Stimulated activated naive B cell treated with anti-CD40 and anti-IgM and Interleukin-4, amounts not matched to agents 10 μg/mL and 1 μg/mL and 100 μg/mL, for 72 hours (primary cell): ENCODE data around the gene FBXL15.

Experiments
- ATAC-seq, 2 donors: fragments of 150-1000 bp; cut with Tn5 transposase; replicated peaks; 2 replicates each; pipeline ENCODE4 v1.10.0; 2021; ENCODE audit warnings: moderate library complexity in 1 of 2
- DNase-seq: peaks from one replicate; pipeline ENCODE4 v3.0.0; 2021
- H3K27ac Mint-ChIP-seq: one replicate; pipeline ENCODE4 v1.8.0; 2022; ENCODE audit warnings: mild to moderate bottlenecking, mixed read lengths
- H3K27me3 Mint-ChIP-seq, 2 donors: one replicate each; pipeline ENCODE4 v1.8.0; 2022; ENCODE audit warnings: mixed read lengths in 2 of 2
- H3K36me3 Mint-ChIP-seq, 2 donors: one replicate each; pipeline ENCODE4 v1.8.0; 2022; ENCODE audit warnings: mixed read lengths in 2 of 2, mild to moderate bottlenecking in 1 of 2
- H3K4me1 Mint-ChIP-seq, 2 donors: one replicate each; pipeline ENCODE4 v1.8.0; 2022; ENCODE audit warnings: mixed read lengths in 2 of 2, mild to moderate bottlenecking in 1 of 2
- H3K4me3 Mint-ChIP-seq, 2 donors: one replicate each; pipeline ENCODE4 v1.8.0; 2022; ENCODE audit warnings: mild to moderate bottlenecking in 2 of 2, mixed read lengths in 2 of 2, moderate library complexity in 1 of 2
- H3K9me3 Mint-ChIP-seq, 2 donors: one replicate each; pipeline ENCODE4 v1.8.0; 2022; ENCODE audit warnings: mixed read lengths in 2 of 2, mild to moderate bottlenecking in 1 of 2

Gene FBXL15, protein sequence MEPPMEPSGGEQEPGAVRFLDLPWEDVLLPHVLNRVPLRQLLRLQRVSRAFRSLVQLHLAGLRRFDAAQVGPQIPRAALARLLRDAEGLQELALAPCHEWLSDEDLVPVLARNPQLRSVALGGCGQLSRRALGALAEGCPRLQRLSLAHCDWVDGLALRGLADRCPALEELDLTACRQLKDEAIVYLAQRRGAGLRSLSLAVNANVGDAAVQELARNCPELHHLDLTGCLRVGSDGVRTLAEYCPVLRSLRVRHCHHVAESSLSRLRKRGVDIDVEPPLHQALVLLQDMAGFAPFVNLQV

DNA sequence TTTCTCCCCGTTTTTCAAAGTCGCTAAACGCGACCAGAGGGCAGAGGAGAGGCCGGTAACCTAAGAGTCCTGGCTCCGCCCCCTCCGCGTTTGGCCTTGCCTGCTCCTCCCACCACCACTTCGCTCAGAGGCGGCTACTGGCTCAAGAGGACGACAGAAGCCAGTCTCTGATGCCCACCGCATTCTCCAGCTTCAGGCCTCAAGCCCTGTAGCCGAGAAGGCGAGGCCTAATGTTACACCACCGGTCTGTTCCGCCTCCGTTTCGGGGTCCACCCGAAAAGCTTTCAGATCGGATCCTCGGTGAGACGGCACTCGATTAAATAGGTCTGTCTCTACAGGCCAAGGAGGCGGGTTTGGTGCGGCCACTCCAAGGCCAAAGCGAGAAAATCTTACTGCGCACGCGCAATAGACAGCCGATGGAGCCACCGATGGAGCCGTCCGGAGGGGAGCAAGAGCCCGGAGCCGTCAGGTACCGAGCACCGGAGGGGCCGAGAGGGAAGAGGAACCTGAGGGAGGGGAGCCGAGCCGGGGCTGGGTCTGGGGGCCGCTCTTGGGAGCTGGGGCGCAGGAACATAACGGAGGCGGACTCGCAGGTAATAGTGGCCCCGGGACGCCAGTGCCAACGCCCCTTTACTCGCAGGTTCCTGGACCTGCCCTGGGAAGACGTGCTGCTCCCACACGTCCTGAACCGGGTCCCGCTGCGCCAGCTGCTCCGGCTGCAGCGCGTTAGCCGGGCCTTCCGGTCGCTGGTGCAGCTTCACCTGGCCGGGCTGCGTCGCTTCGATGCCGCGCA, at the start of gene FBXL15:
Gene FBXL15, plus strand, starts transcription at position 123 of the 793 bp plus-strand sequence. Its CDS starts 294 bp downstream, at position 417.
- H3K27me3 Mint-ChIP-seq, result peaks cover 30 to 31% of the 10 kb centered on the region in 2 donors
- H3K4me3 Mint-ChIP-seq, result peak within 1 kb of the TSS; percentile 98 to 100
- H3K4me1 Mint-ChIP-seq, result peaks cover 22 to 48% of the 10 kb centered on the region in 2 donors
- no peaks in the 10 kb centered on the region for H3K9me3 Mint-ChIP-seq
- DNase-seq, result peak; percentile 95
- peaks cover 20 to 23% of the 10 kb centered on the region in 2 donors for H3K36me3 Mint-ChIP-seq
- ATAC-seq, result peak; percentile 81 to 85
- H3K27ac Mint-ChIP-seq, result peak within 1 kb of the TSS; percentile 97

DNA sequence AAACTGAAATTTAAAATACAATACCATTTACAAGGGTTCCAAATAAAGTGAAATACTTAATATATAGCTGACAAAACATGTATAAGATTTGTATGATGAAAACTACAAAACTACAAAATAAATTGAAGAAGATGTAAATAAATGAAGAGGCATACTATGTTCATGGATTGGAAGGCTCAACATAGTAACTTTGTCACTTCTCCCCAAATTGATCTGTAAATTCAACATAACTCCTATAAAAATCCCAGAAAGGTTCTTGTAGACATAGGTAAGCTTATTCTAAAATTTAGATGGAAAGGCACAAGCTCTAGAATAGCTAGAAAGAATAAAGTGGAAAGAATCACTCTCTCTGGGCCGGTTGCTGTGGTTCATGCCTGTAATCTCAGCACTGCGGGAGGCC, 49.3 kb upstream of the FBXL15 start:
- no peaks in the 10 kb centered on the region for H3K27me3 Mint-ChIP-seq
- H3K36me3 Mint-ChIP-seq, result peaks cover 65 to 80% of the 10 kb centered on the region in 2 donors
- no peak overlapping the region for H3K4me3 Mint-ChIP-seq
- no peak for DNase-seq
- no peaks in the 10 kb centered on the region for H3K4me1 Mint-ChIP-seq
- no peak for ATAC-seq
- H3K27ac Mint-ChIP-seq, result no peak overlapping the region
- no peaks in the 10 kb centered on the region for H3K9me3 Mint-ChIP-seq

DNA sequence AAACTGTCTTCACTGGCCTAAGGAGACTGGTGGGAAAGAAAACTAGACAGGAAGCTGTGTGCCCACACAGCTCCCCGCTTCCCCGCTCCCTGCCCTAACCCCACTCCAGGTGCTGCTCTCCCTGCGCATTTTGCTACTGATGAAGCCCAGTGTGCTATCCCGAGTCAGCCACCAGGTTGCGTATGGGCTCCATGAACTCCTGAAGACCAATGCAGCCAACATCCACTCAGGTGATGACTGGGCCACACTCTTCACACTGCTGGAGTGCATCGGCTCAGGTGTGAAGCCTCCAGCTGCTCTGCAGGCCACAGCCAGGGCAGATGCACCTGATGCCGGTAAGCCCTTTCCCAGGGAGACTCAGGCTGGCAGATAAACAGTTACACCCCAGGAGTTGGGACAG, 45.4 kb upstream of the FBXL15 start:
- Mint-ChIP-seq H3K4me3 (no peak overlapping the region), H3K36me3 (peaks cover 57 to 67% of the 10 kb centered on the region in 2 donors), H3K4me1 (no peaks in the 10 kb centered on the region), H3K27ac (no peak overlapping the region), H3K27me3 (no peaks in the 10 kb centered on the region), H3K9me3 (no peaks in the 10 kb centered on the region)
- peak in 1 of 2 donors; percentile 34 for ATAC-seq
- DNase-seq, result no peak

DNA sequence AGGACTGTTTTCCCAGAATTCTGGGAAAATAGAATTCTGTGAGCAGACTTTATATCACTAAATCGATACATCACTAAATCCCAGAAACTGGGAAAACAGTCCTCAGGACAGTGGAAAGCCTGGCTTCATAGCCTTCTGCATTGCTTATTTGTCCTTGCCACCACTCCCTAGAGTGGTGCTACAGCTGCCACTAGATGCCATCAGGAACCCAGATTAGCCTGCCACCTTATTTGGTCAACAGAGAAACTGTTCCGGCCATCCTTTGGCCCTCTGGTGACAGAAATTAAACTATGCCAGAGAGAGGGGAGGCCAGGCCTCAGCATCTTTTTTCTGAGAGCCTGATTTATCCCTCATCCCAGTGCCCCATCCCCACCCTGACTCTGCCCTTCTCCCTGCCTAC, 44.8 kb upstream of the FBXL15 start:
- H3K36me3 Mint-ChIP-seq, result peaks cover 55 to 62% of the 10 kb centered on the region in 2 donors
- DNase-seq, result no peak
- no peak overlapping the region for H3K27ac Mint-ChIP-seq
- H3K27me3 Mint-ChIP-seq, result no peaks in the 10 kb centered on the region
- H3K4me3 Mint-ChIP-seq, result no peak overlapping the region
- H3K9me3 Mint-ChIP-seq, result no peaks in the 10 kb centered on the region
- ATAC-seq, result no peak
- no peaks in the 10 kb centered on the region for H3K4me1 Mint-ChIP-seq

DNA sequence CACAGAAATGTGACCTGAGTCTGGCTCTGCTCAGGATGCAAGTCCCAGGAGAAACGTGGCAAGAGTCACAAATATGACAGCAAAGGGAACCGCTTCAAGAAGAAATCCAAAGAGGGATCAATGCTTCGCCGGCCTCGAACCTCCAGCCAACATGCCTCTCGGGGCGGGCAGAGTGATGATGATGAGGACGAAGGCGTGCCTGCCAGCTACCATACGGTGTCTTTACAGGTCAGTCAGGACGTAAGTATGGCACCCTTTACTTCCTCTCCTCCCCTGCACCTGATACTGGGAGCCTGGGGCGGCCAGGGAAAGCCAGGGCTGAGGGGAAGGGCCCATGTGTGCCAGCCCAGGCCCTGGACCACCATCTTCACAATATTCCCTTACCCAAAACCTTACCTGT, 43.7 kb upstream of the FBXL15 start:
- peaks cover 55 to 62% of the 10 kb centered on the region in 2 donors for H3K36me3 Mint-ChIP-seq
- DNase-seq (no peak), ATAC-seq (no peak)
- no peak overlapping the region for H3K4me3 Mint-ChIP-seq
- no peaks in the 10 kb centered on the region for H3K9me3 Mint-ChIP-seq
- no peaks in the 10 kb centered on the region for H3K4me1 Mint-ChIP-seq
- no peak overlapping the region for H3K27ac Mint-ChIP-seq
- no peaks in the 10 kb centered on the region for H3K27me3 Mint-ChIP-seq

DNA sequence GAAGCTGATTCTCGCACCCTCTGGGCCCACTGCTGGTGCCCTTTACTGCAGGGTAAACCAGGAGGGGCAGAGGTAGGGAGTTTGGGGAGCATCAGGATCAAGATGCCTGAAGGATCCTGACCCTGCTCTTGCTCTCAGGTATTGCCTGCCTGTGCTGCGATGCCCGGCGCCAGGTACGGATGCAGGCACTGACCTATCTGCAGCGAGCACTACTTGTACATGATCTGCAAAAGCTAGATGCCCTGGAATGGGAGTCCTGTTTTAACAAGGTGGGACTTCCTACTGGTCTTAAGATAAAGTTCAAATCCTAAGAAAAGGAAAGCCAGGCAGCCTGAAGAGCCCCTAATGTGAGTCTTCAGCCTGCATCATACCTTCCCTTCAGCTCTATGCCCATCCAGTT, 41.3 kb upstream of the FBXL15 start:
- no peak for DNase-seq
- Mint-ChIP-seq H3K27ac (no peak overlapping the region), H3K36me3 (peaks cover 45 to 47% of the 10 kb centered on the region in 2 donors), H3K4me3 (no peak overlapping the region), H3K27me3 (no peaks in the 10 kb centered on the region), H3K4me1 (peaks cover 7 to 9% of the 10 kb centered on the region in 2 donors), H3K9me3 (no peaks in the 10 kb centered on the region)
- no peak for ATAC-seq

DNA sequence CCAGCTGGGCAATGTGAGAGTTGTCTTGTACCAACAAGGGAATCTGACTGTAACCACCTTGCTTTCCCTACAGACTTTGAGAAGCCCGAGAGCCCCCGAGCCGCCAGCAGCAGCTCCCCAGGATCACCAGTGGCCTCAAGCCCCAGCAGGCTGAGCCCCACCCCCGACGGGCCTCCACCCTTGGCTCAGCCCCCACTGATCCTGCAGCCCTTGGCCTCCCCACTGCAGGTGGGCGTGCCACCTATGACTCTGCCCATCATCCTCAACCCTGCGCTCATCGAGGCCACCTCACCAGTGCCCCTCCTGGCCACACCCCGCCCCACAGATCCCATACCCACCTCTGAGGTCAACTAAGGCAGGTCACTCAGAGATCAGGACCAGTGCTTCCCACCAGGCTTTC, 38.7 kb upstream of the FBXL15 start:
- peaks cover 32 to 33% of the 10 kb centered on the region in 2 donors for H3K36me3 Mint-ChIP-seq
- H3K9me3 Mint-ChIP-seq, result no peaks in the 10 kb centered on the region
- DNase-seq, result no peak
- H3K27me3 Mint-ChIP-seq, result no peaks in the 10 kb centered on the region
- peaks cover 14 to 20% of the 10 kb centered on the region in 2 donors for H3K4me1 Mint-ChIP-seq
- H3K27ac Mint-ChIP-seq, result no peak overlapping the region
- no peak overlapping the region for H3K4me3 Mint-ChIP-seq
- ATAC-seq, result no peak

DNA sequence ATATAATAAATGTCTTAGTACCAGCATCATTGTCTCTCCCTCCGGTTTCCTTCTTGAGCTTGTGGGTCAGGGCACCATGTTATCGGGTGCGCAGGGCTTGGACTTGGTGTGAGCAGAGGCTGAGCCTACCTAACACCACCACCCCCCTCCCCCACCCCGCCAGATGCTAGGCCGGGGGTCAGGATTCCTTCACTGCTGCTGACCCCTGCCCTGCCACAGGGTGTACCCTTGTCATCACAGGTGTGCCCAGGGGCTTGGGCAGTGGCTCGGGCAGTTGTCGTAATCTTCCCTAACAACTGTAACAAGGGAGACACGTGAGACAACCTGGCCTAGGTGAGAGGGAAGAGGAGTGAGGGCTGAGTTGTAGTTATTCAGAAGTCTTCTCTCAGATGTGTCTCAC, 37.8 kb upstream of the FBXL15 start:
- no peak overlapping the region for H3K27ac Mint-ChIP-seq
- no peaks in the 10 kb centered on the region for H3K9me3 Mint-ChIP-seq
- H3K4me1 Mint-ChIP-seq, result peaks cover 14 to 20% of the 10 kb centered on the region in 2 donors
- H3K4me3 Mint-ChIP-seq, result no peak overlapping the region
- DNase-seq (no peak), ATAC-seq (no peak)
- H3K27me3 Mint-ChIP-seq, result no peaks in the 10 kb centered on the region
- peaks cover 29 to 33% of the 10 kb centered on the region in 2 donors for H3K36me3 Mint-ChIP-seq

DNA sequence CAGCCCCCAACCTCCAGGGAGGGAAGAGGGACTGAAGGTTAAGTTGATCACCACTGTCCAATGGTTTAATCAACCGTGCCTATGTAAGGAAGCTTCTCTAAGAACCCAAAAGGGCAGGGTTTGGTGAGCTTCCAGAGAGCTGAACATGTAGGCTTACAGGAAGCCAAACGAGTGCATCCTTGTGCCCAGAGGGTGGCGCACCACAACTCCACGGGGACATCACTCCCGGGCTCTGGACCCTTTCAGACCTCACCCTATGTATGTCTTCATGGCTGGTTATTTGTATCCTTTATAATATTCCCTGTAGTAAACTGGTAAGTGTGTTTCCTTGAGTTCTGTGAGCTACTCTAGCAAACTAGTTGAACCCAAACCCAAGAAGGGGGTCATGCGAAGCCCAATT, 36.6 kb upstream of the FBXL15 start:
- peaks cover 14 to 20% of the 10 kb centered on the region in 2 donors for H3K4me1 Mint-ChIP-seq
- DNase-seq, result no peak
- H3K4me3 Mint-ChIP-seq, result no peak overlapping the region
- peaks cover 27 to 28% of the 10 kb centered on the region in 2 donors for H3K36me3 Mint-ChIP-seq
- peak in 1 of 2 donors; percentile 27 for ATAC-seq
- no peaks in the 10 kb centered on the region for H3K27me3 Mint-ChIP-seq
- H3K9me3 Mint-ChIP-seq, result no peaks in the 10 kb centered on the region
- H3K27ac Mint-ChIP-seq, result peak overlapping the region; percentile 31

DNA sequence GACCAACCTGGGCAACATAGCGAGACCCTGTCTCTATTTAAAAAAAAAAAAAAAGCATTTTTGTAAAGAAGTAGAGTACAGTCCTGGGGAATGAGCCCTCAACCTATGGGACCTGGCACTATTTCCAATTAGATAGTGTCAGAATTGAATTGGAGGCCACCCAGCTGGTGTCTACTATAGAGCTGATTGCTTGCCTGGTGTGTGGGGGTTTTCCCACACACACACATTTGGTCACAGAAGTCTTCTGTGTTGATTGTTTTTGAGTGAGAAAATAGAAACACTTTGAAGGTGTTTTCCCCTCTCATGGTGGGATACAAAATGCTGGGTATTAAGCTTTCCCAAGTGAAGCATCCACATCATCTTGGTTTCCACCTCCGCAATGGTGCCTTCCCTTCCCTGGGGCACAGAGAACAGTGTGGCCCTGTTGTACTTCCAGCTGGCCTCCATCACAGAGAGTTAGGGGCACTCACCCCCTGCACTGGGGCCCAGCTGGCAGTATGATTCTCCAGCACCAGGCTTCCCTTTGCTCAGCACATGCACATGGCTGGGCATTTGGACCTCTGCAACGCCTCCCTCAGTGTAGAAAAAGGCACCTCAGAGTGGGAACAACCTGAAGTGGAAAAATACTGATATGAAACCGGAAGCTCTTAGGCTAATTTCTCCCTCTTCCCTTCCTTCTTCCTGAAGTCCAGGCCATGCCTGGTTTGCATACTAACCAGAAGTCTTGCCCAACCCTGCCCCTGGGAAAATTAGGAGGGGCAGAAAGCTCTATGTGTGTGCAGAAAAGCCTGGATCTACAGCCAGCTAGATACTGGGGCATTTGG, 35.8 kb upstream of the FBXL15 start:
- H3K27ac Mint-ChIP-seq, result peak overlapping the region; percentile 57

DNA sequence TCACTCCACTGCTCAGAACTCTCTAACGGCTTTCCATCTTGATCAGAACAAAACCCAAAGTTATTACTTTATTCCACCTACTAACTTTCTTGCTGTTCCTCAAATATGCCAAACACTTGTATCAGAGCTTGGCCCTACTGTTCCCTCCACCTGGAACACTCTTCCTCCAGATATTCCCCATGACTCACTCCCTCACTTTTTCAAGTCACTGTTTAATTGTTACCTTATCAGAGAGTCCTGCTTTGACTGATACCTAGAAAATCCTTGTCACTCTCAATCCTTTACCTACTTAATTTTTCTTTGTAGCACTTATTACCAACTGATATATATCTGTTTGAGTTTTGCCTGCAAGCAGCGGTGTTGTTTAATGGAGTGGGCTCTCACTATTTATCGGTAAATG, 30.7 kb upstream of the FBXL15 start:
- ATAC-seq, result no peak
- no peaks in the 10 kb centered on the region for H3K27me3 Mint-ChIP-seq
- DNase-seq, result no peak
- peaks cover 5 to 7% of the 10 kb centered on the region in 2 donors for H3K36me3 Mint-ChIP-seq
- no peak overlapping the region for H3K27ac Mint-ChIP-seq
- no peak overlapping the region for H3K4me3 Mint-ChIP-seq
- no peaks in the 10 kb centered on the region for H3K9me3 Mint-ChIP-seq
- peaks cover 19 to 23% of the 10 kb centered on the region in 2 donors for H3K4me1 Mint-ChIP-seq

More for the DNA sequence above, 35.8 kb upstream of the FBXL15 start:
- H3K9me3 Mint-ChIP-seq, result no peaks in the 10 kb centered on the region
- DNase-seq (no peak), ATAC-seq (peak; percentile 63 to 69)
- peaks cover 14 to 20% of the 10 kb centered on the region in 2 donors for H3K4me1 Mint-ChIP-seq
- no peaks in the 10 kb centered on the region for H3K27me3 Mint-ChIP-seq
- H3K36me3 Mint-ChIP-seq, result peaks cover 23% of the 10 kb centered on the region in 2 donors
- no peak overlapping the region for H3K4me3 Mint-ChIP-seq

DNA sequence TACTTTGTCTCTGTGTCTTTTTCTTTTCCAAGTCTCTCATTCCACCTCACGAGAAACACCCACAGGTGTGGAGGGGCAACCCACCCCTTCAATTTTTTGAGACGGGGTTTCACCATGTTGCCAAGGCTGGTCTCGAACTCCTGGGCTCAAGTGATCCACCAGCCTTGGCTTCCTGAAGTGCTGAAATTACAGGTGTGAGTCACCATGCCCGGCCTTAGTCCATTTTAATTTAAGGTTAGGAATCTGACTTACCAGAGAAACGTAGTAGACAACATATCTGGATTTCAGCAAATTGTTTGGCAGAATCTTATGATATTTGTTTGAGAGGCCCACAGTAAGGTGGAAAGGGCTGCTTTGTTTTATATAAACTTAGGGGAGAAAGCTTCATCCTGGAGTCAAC, 28.3 kb upstream of the FBXL15 start:
- Mint-ChIP-seq H3K9me3 (no peaks in the 10 kb centered on the region), H3K27ac (peak overlapping the region; percentile 49), H3K27me3 (no peaks in the 10 kb centered on the region), H3K36me3 (peaks cover 17 to 27% of the 10 kb centered on the region in 2 donors), H3K4me3 (no peak overlapping the region), H3K4me1 (peaks cover 25 to 26% of the 10 kb centered on the region in 2 donors)
- no peak for DNase-seq
- no peak for ATAC-seq

DNA sequence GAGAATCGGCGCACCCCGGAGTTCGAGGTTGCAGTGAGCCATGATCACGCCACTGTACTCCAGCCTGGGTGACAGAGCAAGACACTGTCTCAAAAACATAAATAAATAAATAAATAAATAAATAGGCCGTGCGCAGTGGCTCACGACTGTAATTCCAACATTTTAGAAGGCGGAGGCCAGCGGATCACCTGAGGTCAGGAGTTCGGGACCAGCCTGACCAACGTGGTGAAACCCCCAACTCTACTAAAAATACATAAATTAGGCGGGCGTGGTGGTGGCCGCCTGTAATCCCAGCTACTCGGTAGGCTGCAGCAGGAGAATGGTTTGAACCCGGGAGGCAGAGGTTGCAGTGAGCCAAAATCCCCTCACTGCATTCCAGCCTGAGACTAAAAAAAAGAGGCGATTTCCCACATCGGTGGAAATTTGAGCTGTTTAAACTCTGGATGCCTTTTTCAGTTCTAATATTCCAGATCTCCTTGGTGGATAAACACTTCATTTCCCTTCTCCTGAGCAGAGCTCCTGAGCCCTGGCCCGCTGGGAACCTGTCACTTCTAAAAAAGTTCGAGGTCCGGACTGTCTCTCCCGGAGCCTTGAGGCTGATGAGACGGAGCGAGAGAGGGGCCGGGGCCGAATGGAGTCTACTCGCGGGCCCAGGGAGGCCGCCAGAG, 27.1 kb upstream of the FBXL15 start:
- Mint-ChIP-seq H3K4me1 (peaks cover 33 to 38% of the 10 kb centered on the region in 2 donors), H3K27me3 (no peaks in the 10 kb centered on the region)

More for the DNA sequence above, 27.1 kb upstream of the FBXL15 start:
- Mint-ChIP-seq H3K9me3 (no peaks in the 10 kb centered on the region), H3K36me3 (peaks cover 27 to 39% of the 10 kb centered on the region in 2 donors), H3K27ac (peak overlapping the region; percentile 100), H3K4me3 (peak overlapping the region; percentile 92 to 97)
- no peak for ATAC-seq
- DNase-seq, result no peak
